Activated T-helper 17 cell treated with anti-CD3 and anti-CD28 coated beads, Interleukin-2, amount 50 U/mL, for 72 hours (primary cell): ENCODE measurements around the gene UROS. TPM values are rescaled to one million over a fixed set of nuclear protein-coding genes. Genes with fewer than 3 reads are reported as not detected.

ENCODE experiments used
- ATAC-seq: fragments of 150-1000 bp; cut with Tn5 transposase; replicated peaks from 2 replicates; pipeline ENCODE4 v1.10.0; 2021; ENCODE audit warnings: mild to moderate bottlenecking, moderate library complexity
- H3K27ac Mint-ChIP-seq: one replicate; pipeline ENCODE4 v1.8.0; 2022; ENCODE audit warnings: mixed read lengths
- H3K27me3 Mint-ChIP-seq: one replicate; pipeline ENCODE4 v1.8.0; 2022; ENCODE audit warnings: mixed read lengths
- H3K36me3 Mint-ChIP-seq: one replicate; pipeline ENCODE4 v1.8.0; 2022; ENCODE audit warnings: low read depth, mild to moderate bottlenecking, mixed read lengths
- H3K4me1 Mint-ChIP-seq: one replicate; pipeline ENCODE4 v1.8.0; 2022; ENCODE audit warnings: mixed read lengths
- H3K4me3 Mint-ChIP-seq: one replicate; pipeline ENCODE4 v1.8.0; 2022; ENCODE audit warnings: mild to moderate bottlenecking, mixed read lengths
- H3K9me3 Mint-ChIP-seq: one replicate; pipeline ENCODE4 v1.8.0; 2022; ENCODE audit warnings: mixed read lengths
- total RNA-seq, 2 donors: library from RNA; stranded (reverse); gene quantifications; one replicate each; pipeline ENCODE4 v1.2.3, GENCODE V29; 2022

Gene UROS
- total RNA-seq, result 10 to 100 TPM; 23.0 to 41.1 TPM

- no peaks in the 10 kb centered on the region for H3K9me3 Mint-ChIP-seq
- H3K36me3 Mint-ChIP-seq, result peaks cover 5% of the 10 kb centered on the region
- peak within 1 kb of the TSS; percentile 87 for H3K27ac Mint-ChIP-seq
- H3K4me1 Mint-ChIP-seq, result peaks cover 17% of the 10 kb centered on the region
- H3K27me3 Mint-ChIP-seq, result no peaks in the 10 kb centered on the region
- ATAC-seq, result peak; percentile 87
- no peak within 1 kb of the TSS for H3K4me3 Mint-ChIP-seq
Observed at GRCh38 chr10:125822878-125823662, at the start of gene UROS, which contains the start of gene BCCIP. Gene UROS (minus strand): TSS chr10:125823258. CDS start chr10:125816499, 6,759 bp downstream. Gene BCCIP (plus strand): TSS chr10:125823546. CDS start chr10:125823558, 12 bp downstream.

- no peak overlapping the region for H3K27ac Mint-ChIP-seq
- no peak overlapping the region for H3K4me3 Mint-ChIP-seq
- H3K4me1 Mint-ChIP-seq, result no peaks in the 10 kb centered on the region
- no peaks in the 10 kb centered on the region for H3K27me3 Mint-ChIP-seq
- peaks cover 18% of the 10 kb centered on the region for H3K36me3 Mint-ChIP-seq
- no peak for ATAC-seq
- H3K9me3 Mint-ChIP-seq, result peaks cover 3% of the 10 kb centered on the region
Observed at GRCh38 chr10:125871338-125871737, 48.3 kb upstream of the UROS start.

GRCh38 chr10:125868372-125868975, 45.4 kb upstream of the UROS start:
- no peaks in the 10 kb centered on the region for H3K27me3 Mint-ChIP-seq
- no peak overlapping the region for H3K4me3 Mint-ChIP-seq
- no peak overlapping the region for H3K27ac Mint-ChIP-seq
- no peaks in the 10 kb centered on the region for H3K9me3 Mint-ChIP-seq
- no peaks in the 10 kb centered on the region for H3K4me1 Mint-ChIP-seq
- peaks cover 14% of the 10 kb centered on the region for H3K36me3 Mint-ChIP-seq
- ATAC-seq, result no peak

- H3K4me1 Mint-ChIP-seq, result no peaks in the 10 kb centered on the region
- H3K27ac Mint-ChIP-seq, result no peak overlapping the region
- ATAC-seq, result no peak
- no peaks in the 10 kb centered on the region for H3K9me3 Mint-ChIP-seq
- H3K27me3 Mint-ChIP-seq, result no peaks in the 10 kb centered on the region
- H3K4me3 Mint-ChIP-seq, result no peak overlapping the region
- peaks cover 14% of the 10 kb centered on the region for H3K36me3 Mint-ChIP-seq
Observed at GRCh38 chr10:125866421-125867029, 43.5 kb upstream of the UROS start.

GRCh38 chr10:125865120-125865519, 42.1 kb upstream of the UROS start:
- Mint-ChIP-seq H3K27me3 (no peaks in the 10 kb centered on the region), H3K4me1 (no peaks in the 10 kb centered on the region), H3K27ac (no peak overlapping the region), H3K36me3 (peaks cover 14% of the 10 kb centered on the region), H3K9me3 (no peaks in the 10 kb centered on the region), H3K4me3 (no peak overlapping the region)
- ATAC-seq, result no peak

- no peak for ATAC-seq
- Mint-ChIP-seq H3K4me3 (no peak overlapping the region), H3K9me3 (no peaks in the 10 kb centered on the region), H3K27ac (no peak overlapping the region), H3K4me1 (no peaks in the 10 kb centered on the region), H3K36me3 (peaks cover 21% of the 10 kb centered on the region), H3K27me3 (no peaks in the 10 kb centered on the region)
Observed at GRCh38 chr10:125859128-125859817, 36.2 kb upstream of the UROS start.

GRCh38 chr10:125857185-125857760, 34.2 kb upstream of the UROS start:
- Mint-ChIP-seq H3K27ac (no peak overlapping the region), H3K4me3 (no peak overlapping the region), H3K9me3 (no peaks in the 10 kb centered on the region), H3K4me1 (no peaks in the 10 kb centered on the region), H3K36me3 (peaks cover 40% of the 10 kb centered on the region), H3K27me3 (no peaks in the 10 kb centered on the region)
- ATAC-seq, result no peak

- Mint-ChIP-seq H3K9me3 (no peaks in the 10 kb centered on the region), H3K36me3 (peaks cover 58% of the 10 kb centered on the region), H3K4me1 (no peaks in the 10 kb centered on the region), H3K4me3 (no peak overlapping the region), H3K27me3 (no peaks in the 10 kb centered on the region), H3K27ac (no peak overlapping the region)
- ATAC-seq, result no peak
Observed at GRCh38 chr10:125852487-125852886, 29.4 kb upstream of the UROS start.

GRCh38 chr10:125850766-125851731, 28.0 kb upstream of the UROS start:
- H3K27ac Mint-ChIP-seq, result no peak overlapping the region
- no peaks in the 10 kb centered on the region for H3K4me1 Mint-ChIP-seq
- peaks cover 64% of the 10 kb centered on the region for H3K36me3 Mint-ChIP-seq
- no peak overlapping the region for H3K4me3 Mint-ChIP-seq
- no peaks in the 10 kb centered on the region for H3K27me3 Mint-ChIP-seq
- no peaks in the 10 kb centered on the region for H3K9me3 Mint-ChIP-seq
- no peak for ATAC-seq

- no peaks in the 10 kb centered on the region for H3K9me3 Mint-ChIP-seq
- peaks cover 61% of the 10 kb centered on the region for H3K36me3 Mint-ChIP-seq
- no peak overlapping the region for H3K4me3 Mint-ChIP-seq
- no peaks in the 10 kb centered on the region for H3K27me3 Mint-ChIP-seq
- no peak overlapping the region for H3K27ac Mint-ChIP-seq
- H3K4me1 Mint-ChIP-seq, result no peaks in the 10 kb centered on the region
- no peak for ATAC-seq
Observed at GRCh38 chr10:125849448-125849847, 26.4 kb upstream of the UROS start.

- Mint-ChIP-seq H3K36me3 (peaks cover 60% of the 10 kb centered on the region), H3K4me1 (no peaks in the 10 kb centered on the region), H3K27ac (no peak overlapping the region), H3K27me3 (no peaks in the 10 kb centered on the region), H3K4me3 (no peak overlapping the region), H3K9me3 (no peaks in the 10 kb centered on the region)
- no peak for ATAC-seq
Observed at GRCh38 chr10:125848857-125849256, 25.8 kb upstream of the UROS start.

GRCh38 chr10:125848371-125848770, 25.3 kb upstream of the UROS start:
- no peak for ATAC-seq
- no peaks in the 10 kb centered on the region for H3K9me3 Mint-ChIP-seq
- no peaks in the 10 kb centered on the region for H3K27me3 Mint-ChIP-seq
- peaks cover 58% of the 10 kb centered on the region for H3K36me3 Mint-ChIP-seq
- H3K4me1 Mint-ChIP-seq, result no peaks in the 10 kb centered on the region
- no peak overlapping the region for H3K4me3 Mint-ChIP-seq
- no peak overlapping the region for H3K27ac Mint-ChIP-seq

GRCh38 chr10:125846894-125847293, 23.8 kb upstream of the UROS start:
- Mint-ChIP-seq H3K4me1 (no peaks in the 10 kb centered on the region), H3K27ac (no peak overlapping the region), H3K36me3 (peaks cover 51% of the 10 kb centered on the region), H3K9me3 (no peaks in the 10 kb centered on the region), H3K27me3 (no peaks in the 10 kb centered on the region), H3K4me3 (no peak overlapping the region)
- ATAC-seq, result no peak
